ENCODE measurements around the gene CDK16.

CDK16 gene

GRCh38 chrX:47239199-47239598 is 20.7 kb downstream of the CDK16 start:
- Histone ChIP-seq H3K36me3 (ENCODE audit: control insufficient read depth, insufficient read depth, low read length) (no peaks in the 10 kb centered on the region), H3K4me1 (ENCODE audit: control insufficient read depth, insufficient read depth, low read length) (no peaks in the 10 kb centered on the region), H3K4me3 (ENCODE audit: low read length) (no peak overlapping the region), H3K9me3 (ENCODE audit: control insufficient read depth, low read length) (no peaks in the 10 kb centered on the region), H3K9ac (ENCODE audit: low read length) (no peak overlapping the region), H3K27me3 (ENCODE audit: control insufficient read depth, insufficient read depth, low read length) (no peaks in the 10 kb centered on the region)

- Histone ChIP-seq H3K27me3 (ENCODE audit: control insufficient read depth, insufficient read depth, low read length) (no peaks in the 10 kb centered on the region), H3K9ac (ENCODE audit: low read length) (no peak overlapping the region), H3K36me3 (ENCODE audit: control insufficient read depth, insufficient read depth, low read length) (no peaks in the 10 kb centered on the region), H3K4me3 (ENCODE audit: low read length) (no peak overlapping the region), H3K4me1 (ENCODE audit: control insufficient read depth, insufficient read depth, low read length) (no peaks in the 10 kb centered on the region), H3K9me3 (ENCODE audit: control insufficient read depth, low read length) (no peaks in the 10 kb centered on the region)
These were observed 21.5 kb downstream of the CDK16 start for GRCh38 chrX:47239898-47240545.

DNA sequence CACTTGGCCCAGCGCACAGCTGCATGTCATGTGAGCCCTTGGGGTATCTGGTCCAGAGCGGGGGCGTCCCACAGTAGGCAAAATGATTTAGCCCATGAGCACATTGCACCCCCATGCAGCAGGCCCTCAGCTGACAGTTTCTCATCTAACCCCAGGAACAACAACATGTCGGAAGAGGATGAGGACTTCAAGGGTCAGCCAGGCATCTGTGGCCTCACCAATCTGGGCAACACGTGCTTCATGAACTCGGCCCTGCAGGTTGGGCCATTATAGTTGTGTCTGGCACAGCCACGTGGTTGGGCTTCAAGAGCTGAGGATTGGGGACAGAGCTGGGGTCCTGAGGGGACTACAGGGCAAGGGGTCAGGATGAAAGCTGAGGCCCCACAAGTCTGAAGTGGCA is 22.1 kb downstream of the CDK16 start:
- Histone ChIP-seq H3K27me3 (ENCODE audit: control insufficient read depth, insufficient read depth, low read length) (no peaks in the 10 kb centered on the region), H3K36me3 (ENCODE audit: control insufficient read depth, insufficient read depth, low read length) (no peaks in the 10 kb centered on the region), H3K4me1 (ENCODE audit: control insufficient read depth, insufficient read depth, low read length) (no peaks in the 10 kb centered on the region), H3K9ac (ENCODE audit: low read length) (no peak overlapping the region), H3K4me3 (ENCODE audit: low read length) (no peak overlapping the region), H3K9me3 (ENCODE audit: control insufficient read depth, low read length) (no peaks in the 10 kb centered on the region)

GRCh38 chrX:47241201-47242011 is 22.9 kb downstream of the CDK16 start:
- no peak overlapping the region for H3K9ac ChIP-seq (ENCODE audit: low read length)
- H3K36me3 ChIP-seq (ENCODE audit: control insufficient read depth, insufficient read depth, low read length) = no peaks in the 10 kb centered on the region
- H3K27me3 ChIP-seq (ENCODE audit: control insufficient read depth, insufficient read depth, low read length) = no peaks in the 10 kb centered on the region
- no peaks in the 10 kb centered on the region for H3K4me1 ChIP-seq (ENCODE audit: control insufficient read depth, insufficient read depth, low read length)
- H3K4me3 ChIP-seq (ENCODE audit: low read length) = no peak overlapping the region
- H3K9me3 ChIP-seq (ENCODE audit: control insufficient read depth, low read length) = no peaks in the 10 kb centered on the region

DNA sequence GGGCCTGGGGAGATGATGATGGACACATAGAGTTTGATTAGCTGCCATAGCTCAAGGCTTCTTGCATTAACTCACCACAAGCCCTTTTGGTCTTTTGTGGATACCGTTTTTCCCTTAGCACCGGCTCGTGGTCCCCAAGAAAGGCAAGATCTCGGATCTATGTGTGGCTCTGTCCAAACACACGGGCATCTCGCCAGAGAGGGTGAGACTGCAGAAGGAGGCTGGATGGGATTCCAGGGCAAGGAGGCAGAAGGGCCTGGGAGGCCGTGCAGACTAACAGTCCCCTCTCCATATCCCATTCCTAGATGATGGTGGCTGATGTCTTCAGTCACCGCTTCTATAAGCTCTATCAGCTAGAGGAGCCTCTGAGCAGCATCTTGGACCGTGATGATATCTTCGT is 23.8 kb downstream of the CDK16 start:
- no peaks in the 10 kb centered on the region for H3K4me1 ChIP-seq (ENCODE audit: control insufficient read depth, insufficient read depth, low read length)
- H3K4me3 ChIP-seq (ENCODE audit: low read length) = no peak overlapping the region
- no peaks in the 10 kb centered on the region for H3K9me3 ChIP-seq (ENCODE audit: control insufficient read depth, low read length)
- H3K36me3 ChIP-seq (ENCODE audit: control insufficient read depth, insufficient read depth, low read length) = no peaks in the 10 kb centered on the region
- no peaks in the 10 kb centered on the region for H3K27me3 ChIP-seq (ENCODE audit: control insufficient read depth, insufficient read depth, low read length)
- no peak overlapping the region for H3K9ac ChIP-seq (ENCODE audit: low read length)

DNA sequence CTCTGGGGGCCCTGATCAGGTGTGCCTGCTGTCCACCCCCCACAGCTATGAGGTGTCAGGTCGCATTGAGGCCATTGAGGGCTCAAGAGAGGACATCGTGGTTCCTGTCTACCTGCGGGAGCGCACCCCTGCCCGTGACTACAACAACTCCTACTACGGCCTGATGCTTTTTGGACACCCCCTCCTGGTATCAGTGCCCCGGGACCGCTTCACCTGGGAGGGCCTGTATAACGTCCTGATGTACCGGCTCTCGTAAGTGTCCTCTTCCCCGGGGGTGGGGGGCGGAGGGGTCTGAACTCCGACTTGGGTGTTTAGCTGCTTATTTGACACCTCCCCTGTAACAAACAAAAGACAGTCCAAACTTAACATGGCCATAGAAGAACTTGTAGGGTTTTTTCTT is 24.9 kb downstream of the CDK16 start:
- H3K9ac ChIP-seq (ENCODE audit: low read length) = no peak overlapping the region
- H3K27me3 ChIP-seq (ENCODE audit: control insufficient read depth, insufficient read depth, low read length) = no peaks in the 10 kb centered on the region
- no peak overlapping the region for H3K4me3 ChIP-seq (ENCODE audit: low read length)
- no peaks in the 10 kb centered on the region for H3K4me1 ChIP-seq (ENCODE audit: control insufficient read depth, insufficient read depth, low read length)
- H3K36me3 ChIP-seq (ENCODE audit: control insufficient read depth, insufficient read depth, low read length) = no peaks in the 10 kb centered on the region
- H3K9me3 ChIP-seq (ENCODE audit: control insufficient read depth, low read length) = no peaks in the 10 kb centered on the region

GRCh38 chrX:47244676-47245075 is 26.2 kb downstream of the CDK16 start:
- Histone ChIP-seq H3K36me3 (ENCODE audit: control insufficient read depth, insufficient read depth, low read length) (no peaks in the 10 kb centered on the region), H3K27me3 (ENCODE audit: control insufficient read depth, insufficient read depth, low read length) (no peaks in the 10 kb centered on the region), H3K9me3 (ENCODE audit: control insufficient read depth, low read length) (no peaks in the 10 kb centered on the region), H3K4me3 (ENCODE audit: low read length) (no peak overlapping the region), H3K4me1 (ENCODE audit: control insufficient read depth, insufficient read depth, low read length) (no peaks in the 10 kb centered on the region), H3K9ac (ENCODE audit: low read length) (no peak overlapping the region)

GRCh38 chrX:47245156-47245555 is 26.7 kb downstream of the CDK16 start:
- no peaks in the 10 kb centered on the region for H3K9me3 ChIP-seq (ENCODE audit: control insufficient read depth, low read length)
- H3K36me3 ChIP-seq (ENCODE audit: control insufficient read depth, insufficient read depth, low read length) = no peaks in the 10 kb centered on the region
- no peak overlapping the region for H3K9ac ChIP-seq (ENCODE audit: low read length)
- no peak overlapping the region for H3K4me3 ChIP-seq (ENCODE audit: low read length)
- H3K27me3 ChIP-seq (ENCODE audit: control insufficient read depth, insufficient read depth, low read length) = no peaks in the 10 kb centered on the region
- no peaks in the 10 kb centered on the region for H3K4me1 ChIP-seq (ENCODE audit: control insufficient read depth, insufficient read depth, low read length)

DNA sequence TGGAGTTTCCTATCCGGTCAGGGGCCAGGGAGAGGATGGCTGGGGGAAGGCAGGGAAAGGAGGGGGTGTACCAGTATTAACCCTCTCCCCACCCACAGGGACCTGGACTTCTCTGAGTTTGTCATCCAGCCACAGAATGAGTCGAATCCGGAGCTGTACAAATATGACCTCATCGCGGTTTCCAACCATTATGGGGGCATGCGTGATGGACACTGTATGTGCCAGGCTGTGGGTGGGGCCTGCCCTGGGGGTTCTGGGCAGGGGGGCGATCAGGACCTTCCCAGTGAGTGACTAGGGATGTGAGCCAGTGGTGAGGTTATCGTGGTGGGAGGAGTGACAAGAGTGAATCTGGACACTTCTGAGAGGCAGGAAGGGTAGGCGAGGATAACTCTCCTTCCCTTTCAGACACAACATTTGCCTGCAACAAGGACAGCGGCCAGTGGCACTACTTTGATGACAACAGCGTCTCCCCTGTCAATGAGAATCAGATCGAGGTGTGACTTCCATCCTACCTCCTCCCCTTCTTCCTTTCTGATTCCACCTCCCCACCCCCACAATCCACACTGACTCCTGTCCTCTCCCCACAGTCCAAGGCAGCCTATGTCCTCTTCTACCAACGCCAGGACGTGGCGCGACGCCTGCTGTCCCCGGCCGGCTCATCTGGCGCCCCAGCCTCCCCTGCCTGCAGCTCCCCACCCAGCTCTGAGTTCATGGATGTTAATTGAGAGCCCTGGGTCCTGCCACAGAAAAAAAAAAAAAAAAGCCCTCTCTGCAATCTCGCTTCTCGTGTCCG is 28.9 kb downstream of the CDK16 start:
- Histone ChIP-seq H3K9ac (ENCODE audit: low read length) (no peak overlapping the region), H3K9me3 (ENCODE audit: control insufficient read depth, low read length) (no peaks in the 10 kb centered on the region), H3K36me3 (ENCODE audit: control insufficient read depth, insufficient read depth, low read length) (no peaks in the 10 kb centered on the region), H3K4me3 (ENCODE audit: low read length) (no peak overlapping the region), H3K27me3 (ENCODE audit: control insufficient read depth, insufficient read depth, low read length) (no peaks in the 10 kb centered on the region), H3K4me1 (ENCODE audit: control insufficient read depth, insufficient read depth, low read length) (no peaks in the 10 kb centered on the region)

DNA sequence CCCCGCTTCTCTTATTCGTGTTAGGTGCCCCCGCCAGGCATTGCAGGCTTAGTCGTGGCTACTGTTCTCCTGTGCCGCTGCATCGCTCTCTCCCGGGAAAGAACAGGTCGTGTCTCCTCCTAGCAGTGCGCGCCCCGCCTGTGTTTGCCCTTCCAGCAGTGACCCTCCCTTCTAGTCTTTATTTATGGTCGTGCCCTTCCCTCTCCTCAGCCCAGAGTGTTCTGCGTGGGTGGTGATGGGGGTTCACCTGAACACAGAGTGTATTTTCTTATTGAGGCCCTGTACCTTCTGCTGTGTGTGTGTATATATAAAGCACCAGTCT is 29.5 kb downstream of the CDK16 start:
- no peaks in the 10 kb centered on the region for H3K36me3 ChIP-seq (ENCODE audit: control insufficient read depth, insufficient read depth, low read length)
- H3K9me3 ChIP-seq (ENCODE audit: control insufficient read depth, low read length) = no peaks in the 10 kb centered on the region
- no peaks in the 10 kb centered on the region for H3K4me1 ChIP-seq (ENCODE audit: control insufficient read depth, insufficient read depth, low read length)
- no peak overlapping the region for H3K9ac ChIP-seq (ENCODE audit: low read length)
- no peak overlapping the region for H3K4me3 ChIP-seq (ENCODE audit: low read length)
- no peaks in the 10 kb centered on the region for H3K27me3 ChIP-seq (ENCODE audit: control insufficient read depth, insufficient read depth, low read length)

DNA sequence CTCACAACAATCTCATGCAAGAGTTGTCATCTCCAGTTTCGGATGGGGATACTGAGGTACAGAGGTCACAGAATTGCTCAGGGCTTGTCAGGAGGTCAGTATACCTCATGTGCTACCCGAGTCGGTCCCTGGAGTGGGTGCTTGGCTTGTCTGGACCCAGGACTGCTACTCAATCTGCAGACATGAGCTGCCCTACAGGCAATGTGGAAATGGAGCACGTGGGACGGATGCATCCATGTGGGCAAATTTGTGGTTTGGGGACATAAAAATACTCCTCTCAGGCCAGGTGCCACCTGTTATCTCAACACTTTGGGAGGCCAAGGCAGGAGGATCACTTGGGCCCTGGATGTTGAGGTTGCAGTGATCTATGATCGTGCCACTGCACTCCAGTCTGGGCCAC is 30.1 kb downstream of the CDK16 start:
- no peaks in the 10 kb centered on the region for H3K27me3 ChIP-seq (ENCODE audit: control insufficient read depth, insufficient read depth, low read length)
- no peaks in the 10 kb centered on the region for H3K36me3 ChIP-seq (ENCODE audit: control insufficient read depth, insufficient read depth, low read length)

GRCh38 chrX:47250017-47250347 is 31.5 kb downstream of the CDK16 start:
- Histone ChIP-seq H3K4me1 (ENCODE audit: control insufficient read depth, insufficient read depth, low read length) (no peaks in the 10 kb centered on the region), H3K4me3 (ENCODE audit: low read length) (no peak overlapping the region), H3K9me3 (ENCODE audit: control insufficient read depth, low read length) (no peaks in the 10 kb centered on the region), H3K36me3 (ENCODE audit: control insufficient read depth, insufficient read depth, low read length) (no peaks in the 10 kb centered on the region), H3K9ac (ENCODE audit: low read length) (no peak overlapping the region), H3K27me3 (ENCODE audit: control insufficient read depth, insufficient read depth, low read length) (no peaks in the 10 kb centered on the region)

More for the DNA sequence above, 30.1 kb downstream of the CDK16 start:
- Histone ChIP-seq H3K4me1 (ENCODE audit: control insufficient read depth, insufficient read depth, low read length) (no peaks in the 10 kb centered on the region), H3K9me3 (ENCODE audit: control insufficient read depth, low read length) (no peaks in the 10 kb centered on the region), H3K4me3 (ENCODE audit: low read length) (no peak overlapping the region), H3K9ac (ENCODE audit: low read length) (no peak overlapping the region)

Data from mucosa of stomach (tissue), 1 donor.